NCI-H69 (cell line): ENCODE data around the gene MEI1.

Experiments used
- DNase-seq: peaks from one replicate; lab custom pipeline; 2025; lab: John Stamatoyannopoulos, UW

MEI1 gene

DNA sequence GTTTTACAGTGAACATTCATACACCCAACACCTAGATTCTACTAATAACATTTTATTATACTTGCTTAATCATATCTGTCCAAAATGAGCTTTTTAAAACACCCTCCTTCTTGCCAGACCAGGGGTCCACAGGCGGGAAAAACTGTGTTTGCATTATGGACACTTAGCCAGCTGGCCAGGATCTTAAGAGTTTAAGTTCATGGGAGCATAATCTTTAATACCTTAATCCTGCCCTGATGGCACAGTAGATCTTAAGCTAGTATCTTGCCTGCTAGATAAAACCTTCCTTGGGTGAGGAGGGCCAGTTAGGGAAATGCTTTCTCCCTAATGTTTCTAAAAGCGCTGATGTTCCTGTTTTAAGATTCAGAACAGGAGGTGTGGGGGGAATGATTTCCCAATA is 88.0 kb downstream of the MEI1 start:
- no peak for DNase-seq

DNA sequence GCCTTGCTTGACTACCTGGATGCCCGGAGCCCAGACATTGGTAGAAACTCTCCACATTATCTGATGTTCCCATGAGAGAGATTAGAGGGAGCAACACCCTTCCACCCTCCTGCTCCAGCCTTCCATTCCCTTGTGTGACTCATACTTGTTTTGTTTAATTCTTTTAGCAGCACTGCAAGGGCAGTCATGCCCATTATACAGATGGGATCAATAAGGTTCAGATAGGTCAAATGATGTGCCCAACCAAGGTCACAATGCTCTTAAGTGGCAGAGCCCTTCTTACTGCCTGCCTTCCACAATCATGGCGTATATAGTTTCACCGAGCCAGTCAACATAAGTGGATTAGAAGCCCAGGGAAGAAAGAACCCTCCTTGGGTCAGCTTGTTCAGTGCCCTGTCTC is 94.6 kb downstream of the MEI1 start:
- DNase-seq: no peak

GRCh38 chr22:41798736-41799135 is 99.4 kb downstream of the MEI1 start:
- DNase-seq: no peak

GRCh38 chr22:41799486-41800347 is 100.4 kb downstream of the MEI1 start:
- DNase-seq: peak; percentile 46

DNA sequence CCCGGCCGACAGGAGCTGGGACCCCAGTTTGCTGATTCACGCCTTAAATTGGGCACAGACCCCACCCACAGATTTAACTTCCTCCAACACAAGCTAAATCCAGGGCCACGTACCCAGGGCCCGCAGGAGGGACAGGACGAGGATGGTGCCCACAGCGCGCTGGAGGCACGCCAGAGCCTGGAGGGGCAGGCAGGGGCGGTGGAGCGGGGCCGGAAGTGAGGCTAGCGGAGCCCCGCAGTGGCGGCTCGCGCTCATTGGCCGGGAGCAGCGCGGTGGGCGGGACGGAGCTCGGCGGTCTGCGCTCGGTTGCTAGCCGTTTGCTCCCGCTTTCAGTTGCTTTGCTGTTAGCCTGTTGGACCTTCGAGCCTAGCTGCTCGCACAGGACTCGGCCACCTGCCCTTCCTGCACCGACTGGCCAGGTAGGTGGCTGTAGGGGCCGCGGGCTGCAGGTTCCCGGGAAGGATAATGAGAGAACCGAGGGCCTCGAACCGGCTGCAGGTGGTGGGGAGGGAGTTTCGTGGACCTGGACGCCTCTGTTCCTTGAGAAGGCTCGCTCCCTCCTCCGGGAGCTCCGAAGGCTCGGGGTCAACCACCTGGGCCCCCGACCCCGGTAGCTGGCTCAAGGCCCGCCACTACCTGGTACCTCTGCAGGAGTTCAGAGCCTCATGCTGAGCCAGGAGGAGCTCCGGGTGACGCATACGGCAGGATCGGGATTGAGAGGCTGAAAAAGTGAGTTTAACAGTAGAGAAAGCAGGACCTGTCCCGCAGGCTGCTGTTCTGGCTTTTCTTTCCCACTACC is 101.2 kb downstream of the MEI1 start, which contains the start of gene CCDC134:
Gene CCDC134 (plus strand): TSS at position 332 of the 799 bp plus-strand sequence. CDS start 8,212 bp downstream, outside the sequence.
- peak; percentile 97 for DNase-seq

DNA sequence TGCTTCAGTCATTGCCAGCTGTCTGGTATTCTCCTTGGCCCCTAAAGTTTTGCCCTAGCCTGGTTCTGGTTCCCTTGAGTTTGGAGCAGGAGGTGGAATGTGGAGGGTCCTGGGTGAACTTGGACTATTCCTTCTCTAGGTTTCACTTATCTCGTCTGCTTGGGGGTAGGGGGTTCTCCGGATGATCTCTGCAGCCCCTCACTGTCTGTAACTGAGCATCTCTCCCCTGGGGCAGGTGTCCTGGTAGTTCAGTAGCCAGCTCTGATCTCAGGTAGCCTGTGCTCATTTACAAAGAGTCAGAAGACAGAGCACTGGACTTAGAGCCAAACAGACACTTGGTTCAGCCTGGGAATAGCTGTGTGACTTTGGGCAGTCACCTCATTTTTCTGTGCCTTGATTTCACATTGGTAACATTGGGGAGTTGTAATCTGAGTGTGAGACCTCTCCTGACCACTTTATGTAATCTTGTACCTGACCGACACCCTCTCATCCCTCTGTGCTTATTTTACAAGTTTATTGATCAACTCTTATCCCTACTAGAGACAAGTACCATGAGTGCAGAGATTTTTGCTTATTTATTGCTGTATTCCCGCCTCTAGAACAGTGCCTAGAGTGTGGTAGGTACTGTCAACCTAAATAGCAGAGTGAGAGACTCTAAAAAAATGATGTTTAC is 102.0 kb downstream of the MEI1 start:
- peak; percentile 45 for DNase-seq

- DNase-seq: no peak
Observed at GRCh38 chr22:41801886-41802285, 102.6 kb downstream of the MEI1 start.

- DNase-seq: no peak
Observed at GRCh38 chr22:41805639-41806038, 106.3 kb downstream of the MEI1 start.

DNA sequence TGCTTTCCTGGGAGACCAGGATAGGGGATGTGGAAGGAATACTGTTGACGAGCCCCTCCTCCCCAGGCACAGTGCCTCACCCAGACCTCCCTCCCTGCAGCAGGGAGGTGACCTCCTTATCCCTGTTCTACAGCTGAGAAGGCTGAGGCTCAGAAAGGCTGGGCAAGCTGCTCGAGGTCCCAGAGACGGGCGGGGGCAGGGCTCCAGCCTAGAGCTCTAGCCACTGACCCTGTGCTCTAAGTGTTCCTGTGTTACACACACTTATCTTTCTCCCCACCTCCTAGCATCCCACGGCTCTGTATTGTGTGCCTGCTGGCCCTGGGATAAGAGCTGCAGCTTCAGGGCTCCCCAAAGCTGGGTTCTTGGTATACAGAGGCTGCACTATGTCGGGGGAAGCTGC is 109.1 kb downstream of the MEI1 start:
- DNase-seq: no peak

- DNase-seq: no peak
Observed at GRCh38 chr22:41810022-41810421, 110.7 kb downstream of the MEI1 start.

DNA sequence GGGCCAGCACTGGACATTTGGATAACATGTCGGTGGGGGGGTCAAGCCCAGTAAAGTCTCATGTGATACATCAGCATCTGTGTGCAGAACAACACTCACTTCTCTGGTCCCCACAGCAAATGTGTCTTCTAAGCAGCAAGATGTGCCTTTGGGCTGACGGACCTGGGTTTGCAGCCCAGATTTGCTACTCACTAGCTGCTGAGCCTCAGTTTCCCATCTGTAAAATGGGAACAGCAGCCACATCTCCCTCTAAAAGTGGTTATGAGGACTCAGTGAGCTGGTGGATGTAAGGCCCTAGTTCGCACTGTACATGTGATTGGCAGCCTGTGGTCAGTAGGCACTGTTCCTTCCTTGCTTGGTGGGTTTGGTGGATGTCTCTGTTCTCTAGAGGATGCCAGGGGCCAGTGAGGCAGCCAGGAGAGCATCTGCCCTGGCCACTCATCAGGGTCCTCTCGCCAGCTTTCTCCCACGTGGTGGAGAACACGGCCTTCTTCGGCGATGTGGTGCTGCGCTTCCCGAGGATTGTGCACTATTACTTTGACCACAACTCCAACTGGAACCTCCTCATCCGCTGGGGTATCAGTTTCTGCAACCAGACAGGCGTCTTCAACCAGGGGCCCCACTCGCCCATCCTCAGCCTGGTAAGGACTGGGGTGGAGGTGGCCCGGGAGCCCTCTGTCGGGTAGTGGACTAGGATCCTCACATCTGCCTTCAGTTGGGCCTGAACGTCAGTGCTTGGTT is 113.7 kb downstream of the MEI1 start:
- no peak for DNase-seq

DNA sequence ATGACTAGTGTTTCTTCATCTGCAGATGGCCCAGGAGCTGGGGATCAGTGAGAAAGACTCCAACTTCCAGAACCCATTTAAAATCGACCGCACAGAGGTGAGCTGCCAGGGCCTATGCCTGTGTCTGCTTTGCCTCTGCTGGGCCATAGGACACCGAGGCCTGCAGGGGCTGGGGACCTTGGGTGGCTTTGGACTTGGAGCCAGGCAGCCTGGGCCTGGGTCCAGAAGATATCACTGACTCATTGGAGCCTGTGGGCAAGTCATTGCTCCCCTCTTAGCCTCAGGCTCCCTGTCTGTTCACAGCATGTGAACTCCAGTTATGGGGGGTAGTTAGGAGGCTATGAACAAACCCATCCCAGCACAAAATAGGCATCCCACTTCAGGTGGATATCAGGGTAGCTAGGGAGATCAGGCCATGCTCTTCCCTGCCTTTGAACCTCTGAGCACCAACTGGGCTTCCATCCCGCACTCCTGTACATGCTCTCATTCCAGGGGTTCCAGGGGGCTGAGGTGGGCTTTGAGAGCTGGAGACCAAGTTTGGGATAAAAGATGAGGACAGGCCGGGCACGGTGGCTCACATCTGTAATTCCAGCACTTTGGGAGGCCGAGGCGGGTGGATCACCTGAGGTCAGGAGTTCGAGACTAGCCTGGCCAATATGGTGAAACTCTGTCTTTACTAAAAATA is 114.6 kb downstream of the MEI1 start:
- no peak for DNase-seq

DNA sequence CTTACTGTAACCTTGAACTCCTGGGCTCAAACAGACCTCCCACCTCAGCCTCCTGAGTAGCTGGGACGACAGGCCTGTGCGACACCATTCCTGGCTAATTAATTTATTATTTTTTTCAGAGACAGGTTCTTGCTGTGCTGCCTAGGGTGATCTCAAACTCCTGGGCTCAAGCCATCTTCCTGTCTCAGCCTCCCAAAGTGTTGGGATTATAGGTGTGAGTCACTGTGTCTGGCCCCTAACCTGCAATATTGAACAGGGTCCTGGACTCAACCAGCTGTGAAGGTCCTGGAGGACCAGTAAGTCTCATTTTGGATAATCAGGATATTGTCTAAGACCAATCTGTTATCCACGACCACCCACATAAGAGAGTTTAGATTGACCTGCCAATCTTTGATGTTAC is 116.4 kb downstream of the MEI1 start:
- DNase-seq: no peak

- DNase-seq: no peak
Observed at GRCh38 chr22:41816241-41816640, 116.9 kb downstream of the MEI1 start.

DNA sequence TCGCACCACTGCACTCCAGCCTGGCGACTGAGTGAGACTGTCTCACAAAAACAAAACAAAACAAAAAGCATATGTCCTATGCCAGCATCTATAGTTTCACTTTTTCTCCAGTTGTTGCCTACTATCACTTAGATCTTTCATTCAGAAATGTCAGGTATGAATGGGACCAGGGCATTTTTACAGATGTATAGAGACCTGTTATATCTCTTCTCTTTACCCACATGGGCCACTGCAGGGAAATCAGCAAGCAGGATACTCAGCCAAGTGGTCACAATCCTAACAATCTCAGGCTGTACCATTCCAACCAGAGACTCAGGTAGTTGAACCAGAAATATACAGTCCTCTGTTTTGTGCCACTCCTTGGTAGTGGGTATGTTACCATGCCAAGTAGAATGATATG is 117.6 kb downstream of the MEI1 start:
- no peak for DNase-seq

DNA sequence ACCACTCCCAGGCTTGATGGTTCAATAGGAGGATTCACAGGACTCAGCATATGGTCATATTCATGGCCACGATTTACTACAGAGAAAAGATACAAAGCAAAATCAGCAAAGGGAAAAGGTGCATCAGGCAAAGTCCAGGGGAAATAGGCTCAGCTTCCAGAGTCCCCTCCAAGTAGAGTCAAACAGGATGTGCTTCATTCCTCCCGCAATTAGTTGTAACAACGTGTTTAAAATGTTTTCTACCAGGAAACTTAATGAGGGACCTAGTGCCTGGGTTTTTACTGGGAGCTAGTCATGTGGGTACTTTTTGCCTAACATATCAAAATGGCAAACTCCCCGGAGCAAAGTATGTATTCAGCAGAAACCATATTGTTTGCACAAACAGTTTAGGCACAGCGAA is 118.7 kb downstream of the MEI1 start:
- DNase-seq: no peak

GRCh38 chr22:41818596-41818995 is 119.3 kb downstream of the MEI1 start:
- DNase-seq: no peak

- no peak for DNase-seq
Observed at GRCh38 chr22:41819257-41819656, 120.0 kb downstream of the MEI1 start.

- DNase-seq: no peak
Observed at GRCh38 chr22:41820447-41820846, 121.1 kb downstream of the MEI1 start.

DNA sequence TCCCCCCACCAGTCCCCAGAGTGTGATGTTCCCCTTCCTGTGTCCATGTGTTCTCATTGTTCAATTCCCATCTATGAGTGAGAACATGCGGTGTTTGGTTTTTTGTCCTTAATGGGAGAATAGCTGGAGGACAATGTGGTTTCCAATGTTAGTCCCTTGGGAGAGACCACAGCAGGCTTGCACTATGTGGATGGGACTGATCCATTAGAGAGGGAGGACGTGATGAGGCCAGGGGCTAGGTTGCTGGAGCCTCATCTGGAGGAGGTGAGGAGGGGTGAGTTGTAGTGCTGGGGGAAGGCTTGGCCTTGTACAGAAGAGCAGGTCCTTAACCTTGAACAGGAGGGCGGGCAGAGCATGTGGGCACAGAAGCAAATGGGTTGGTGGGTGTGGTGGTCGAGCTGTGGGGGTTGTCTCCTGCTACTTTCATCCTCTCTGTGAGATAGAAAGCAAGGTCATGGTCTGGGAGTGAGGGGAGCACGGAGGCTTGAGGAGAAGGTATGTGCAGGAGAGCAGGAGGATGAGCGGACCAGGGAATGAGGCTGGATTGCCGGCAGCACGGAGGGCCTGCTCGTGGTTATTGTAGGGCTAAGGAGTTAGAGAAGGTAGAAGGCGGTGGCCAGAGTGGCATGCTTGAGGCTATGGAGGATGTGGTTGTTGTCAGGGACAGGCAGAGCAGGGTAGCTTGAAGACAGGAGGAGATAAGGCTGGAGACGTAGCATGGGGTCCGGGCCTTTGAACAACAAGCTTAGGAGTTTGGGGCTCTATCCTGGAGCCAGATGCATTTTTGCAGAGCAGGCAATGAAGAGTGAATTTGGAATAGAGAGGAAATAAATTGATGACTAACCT is 122.4 kb downstream of the MEI1 start:
- DNase-seq: peak; percentile 68
